ENCODE measurements around the gene LIPC.

LIPC gene

GRCh38 chr15:58571491-58571890 is 139.7 kb downstream of the LIPC start:
- Histone ChIP-seq H3K27ac (ENCODE audit: low read depth, low read length) (no peak overlapping the region), H2AFZ (ENCODE audit: low read length, unreplicated experiment) (no peak overlapping the region), H3K4me1 (ENCODE audit: control insufficient read depth, insufficient read depth, low read length, unreplicated experiment) (no peaks in the 10 kb centered on the region), H3K36me3 (ENCODE audit: insufficient read depth, low read length) (no peaks in the 10 kb centered on the region), H3K4me3 (ENCODE audit: low read depth, low read length) (no peak overlapping the region), H3K79me2 (ENCODE audit: control insufficient read depth, insufficient read depth, low read length, unreplicated experiment) (no peaks in the 10 kb centered on the region), H3K27me3 (ENCODE audit: insufficient read depth, low read length) (no peaks in the 10 kb centered on the region)

GRCh38 chr15:58572521-58572920 is 140.7 kb downstream of the LIPC start:
- Histone ChIP-seq H3K27ac (ENCODE audit: low read depth, low read length) (no peak overlapping the region), H2AFZ (ENCODE audit: low read length, unreplicated experiment) (no peak overlapping the region), H3K79me2 (ENCODE audit: control insufficient read depth, insufficient read depth, low read length, unreplicated experiment) (no peaks in the 10 kb centered on the region), H3K36me3 (ENCODE audit: insufficient read depth, low read length) (no peaks in the 10 kb centered on the region), H3K4me3 (ENCODE audit: low read depth, low read length) (no peak overlapping the region), H3K27me3 (ENCODE audit: insufficient read depth, low read length) (no peaks in the 10 kb centered on the region), H3K4me1 (ENCODE audit: control insufficient read depth, insufficient read depth, low read length, unreplicated experiment) (no peaks in the 10 kb centered on the region)

- Histone ChIP-seq H3K27ac (ENCODE audit: low read depth, low read length) (no peak overlapping the region), H2AFZ (ENCODE audit: low read length, unreplicated experiment) (no peak overlapping the region), H3K79me2 (ENCODE audit: control insufficient read depth, insufficient read depth, low read length, unreplicated experiment) (no peaks in the 10 kb centered on the region), H3K27me3 (ENCODE audit: insufficient read depth, low read length) (no peaks in the 10 kb centered on the region), H3K36me3 (ENCODE audit: insufficient read depth, low read length) (no peaks in the 10 kb centered on the region), H3K4me3 (ENCODE audit: low read depth, low read length) (no peak overlapping the region), H3K4me1 (ENCODE audit: control insufficient read depth, insufficient read depth, low read length, unreplicated experiment) (no peaks in the 10 kb centered on the region)
Observed at GRCh38 chr15:58573270-58573669, 141.5 kb downstream of the LIPC start.

- H3K4me1 ChIP-seq (ENCODE audit: control insufficient read depth, insufficient read depth, low read length, unreplicated experiment): no peaks in the 10 kb centered on the region
- no peak overlapping the region for H3K4me3 ChIP-seq (ENCODE audit: low read depth, low read length)
- H3K79me2 ChIP-seq (ENCODE audit: control insufficient read depth, insufficient read depth, low read length, unreplicated experiment): no peaks in the 10 kb centered on the region
- no peak overlapping the region for H3K27ac ChIP-seq (ENCODE audit: low read depth, low read length)
- no peaks in the 10 kb centered on the region for H3K36me3 ChIP-seq (ENCODE audit: insufficient read depth, low read length)
- no peak overlapping the region for H2AFZ ChIP-seq (ENCODE audit: low read length, unreplicated experiment)
- no peaks in the 10 kb centered on the region for H3K27me3 ChIP-seq (ENCODE audit: insufficient read depth, low read length)
Observed at GRCh38 chr15:58574631-58575030, 142.8 kb downstream of the LIPC start.

- Histone ChIP-seq H3K79me2 (ENCODE audit: control insufficient read depth, insufficient read depth, low read length, unreplicated experiment) (no peaks in the 10 kb centered on the region), H3K36me3 (ENCODE audit: insufficient read depth, low read length) (no peaks in the 10 kb centered on the region), H3K27ac (ENCODE audit: low read depth, low read length) (no peak overlapping the region), H2AFZ (ENCODE audit: low read length, unreplicated experiment) (no peak overlapping the region), H3K27me3 (ENCODE audit: insufficient read depth, low read length) (no peaks in the 10 kb centered on the region), H3K4me1 (ENCODE audit: control insufficient read depth, insufficient read depth, low read length, unreplicated experiment) (no peaks in the 10 kb centered on the region), H3K4me3 (ENCODE audit: low read depth, low read length) (no peak overlapping the region)
Observed at GRCh38 chr15:58575045-58575786, 143.4 kb downstream of the LIPC start.

- Histone ChIP-seq H3K36me3 (ENCODE audit: insufficient read depth, low read length) (no peaks in the 10 kb centered on the region), H3K27ac (ENCODE audit: low read depth, low read length) (no peak overlapping the region)
Observed at GRCh38 chr15:58576657-58577056, 144.9 kb downstream of the LIPC start.

GRCh38 chr15:58582160-58582559 is 150.4 kb downstream of the LIPC start:
- no peaks in the 10 kb centered on the region for H3K4me1 ChIP-seq (ENCODE audit: control insufficient read depth, insufficient read depth, low read length, unreplicated experiment)
- H2AFZ ChIP-seq (ENCODE audit: low read length, unreplicated experiment): no peak overlapping the region

More at GRCh38 chr15:58576657-58577056, 144.9 kb downstream of the LIPC start:
- Histone ChIP-seq H3K4me3 (ENCODE audit: low read depth, low read length) (no peak overlapping the region), H3K4me1 (ENCODE audit: control insufficient read depth, insufficient read depth, low read length, unreplicated experiment) (no peaks in the 10 kb centered on the region), H3K79me2 (ENCODE audit: control insufficient read depth, insufficient read depth, low read length, unreplicated experiment) (no peaks in the 10 kb centered on the region), H3K27me3 (ENCODE audit: insufficient read depth, low read length) (no peaks in the 10 kb centered on the region), H2AFZ (ENCODE audit: low read length, unreplicated experiment) (no peak overlapping the region)

GRCh38 chr15:58583171-58583908 is 151.5 kb downstream of the LIPC start:
- Histone ChIP-seq H3K4me3 (ENCODE audit: low read depth, low read length) (no peak overlapping the region), H3K79me2 (ENCODE audit: control insufficient read depth, insufficient read depth, low read length, unreplicated experiment) (no peaks in the 10 kb centered on the region), H3K36me3 (ENCODE audit: insufficient read depth, low read length) (no peaks in the 10 kb centered on the region), H3K4me1 (ENCODE audit: control insufficient read depth, insufficient read depth, low read length, unreplicated experiment) (no peaks in the 10 kb centered on the region), H3K27ac (ENCODE audit: low read depth, low read length) (no peak overlapping the region), H2AFZ (ENCODE audit: low read length, unreplicated experiment) (no peak overlapping the region), H3K27me3 (ENCODE audit: insufficient read depth, low read length) (no peaks in the 10 kb centered on the region)

More at GRCh38 chr15:58582160-58582559, 150.4 kb downstream of the LIPC start:
- Histone ChIP-seq H3K27me3 (ENCODE audit: insufficient read depth, low read length) (no peaks in the 10 kb centered on the region), H3K4me3 (ENCODE audit: low read depth, low read length) (no peak overlapping the region), H3K36me3 (ENCODE audit: insufficient read depth, low read length) (no peaks in the 10 kb centered on the region), H3K27ac (ENCODE audit: low read depth, low read length) (no peak overlapping the region), H3K79me2 (ENCODE audit: control insufficient read depth, insufficient read depth, low read length, unreplicated experiment) (no peaks in the 10 kb centered on the region)

GRCh38 chr15:58584789-58585461 is 153.1 kb downstream of the LIPC start:
- Histone ChIP-seq H3K27me3 (ENCODE audit: insufficient read depth, low read length) (no peaks in the 10 kb centered on the region), H3K27ac (ENCODE audit: low read depth, low read length) (no peak overlapping the region), H3K36me3 (ENCODE audit: insufficient read depth, low read length) (no peaks in the 10 kb centered on the region; the same call in 1 of the 2 replicates), H3K79me2 (ENCODE audit: control insufficient read depth, insufficient read depth, low read length, unreplicated experiment) (no peaks in the 10 kb centered on the region), H3K4me3 (ENCODE audit: low read depth, low read length) (no peak overlapping the region), H3K4me1 (ENCODE audit: control insufficient read depth, insufficient read depth, low read length, unreplicated experiment) (no peaks in the 10 kb centered on the region), H2AFZ (ENCODE audit: low read length, unreplicated experiment) (no peak overlapping the region)

- Histone ChIP-seq H2AFZ (ENCODE audit: low read length, unreplicated experiment) (no peak overlapping the region), H3K79me2 (ENCODE audit: control insufficient read depth, insufficient read depth, low read length, unreplicated experiment) (no peaks in the 10 kb centered on the region), H3K4me3 (ENCODE audit: low read depth, low read length) (no peak overlapping the region), H3K27ac (ENCODE audit: low read depth, low read length) (no peak overlapping the region), H3K36me3 (ENCODE audit: insufficient read depth, low read length) (no peaks in the 10 kb centered on the region; the same call in 1 of the 2 replicates), H3K27me3 (ENCODE audit: insufficient read depth, low read length) (no peaks in the 10 kb centered on the region), H3K4me1 (ENCODE audit: control insufficient read depth, insufficient read depth, low read length, unreplicated experiment) (no peaks in the 10 kb centered on the region)
Observed at GRCh38 chr15:58585693-58586443, 154.1 kb downstream of the LIPC start.

All from ACC112 (cell line).